Jurkat, Clone E6-1 (cell line): ENCODE measurements around the gene BANF2.
"Not testable (repeated sequence)": the region's sequence is repeated elsewhere in the genome, so short reads cannot be mapped to it uniquely, and the experiment has no call there.

Source experiments
- DNase-seq: peaks from one replicate; pipeline ENCODE4 v3.0.0-alpha.2; 2011; ENCODE audit warnings: low read depth, low spot score
- H3K4me3 ChIP-seq: 2 replicates; pipeline ENCODE4 v1.5.1; 2011; ENCODE audit warnings: mild to moderate bottlenecking, low read length, control low read depth, moderate library complexity

The BANF2 gene

DNA sequence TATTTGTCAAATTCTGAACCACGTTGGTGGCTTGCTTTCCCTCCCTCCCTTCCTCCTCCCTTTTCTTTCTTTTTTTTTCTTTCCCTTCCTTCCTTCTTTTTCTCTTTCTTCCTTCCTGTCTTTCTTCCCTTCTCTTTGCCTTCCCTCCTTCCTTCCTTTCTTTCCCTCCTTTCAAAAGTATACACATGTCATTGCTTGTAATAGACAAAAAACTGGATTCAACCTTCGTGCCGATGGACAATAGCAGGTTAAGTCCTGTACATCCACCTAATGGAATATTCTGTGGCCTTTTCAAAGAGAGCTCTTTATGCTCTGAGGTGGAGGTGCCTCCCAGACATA is 72.2 kb downstream of the BANF2 start:
- DNase-seq = no peak
- no peak overlapping the region for H3K4me3 ChIP-seq

DNA sequence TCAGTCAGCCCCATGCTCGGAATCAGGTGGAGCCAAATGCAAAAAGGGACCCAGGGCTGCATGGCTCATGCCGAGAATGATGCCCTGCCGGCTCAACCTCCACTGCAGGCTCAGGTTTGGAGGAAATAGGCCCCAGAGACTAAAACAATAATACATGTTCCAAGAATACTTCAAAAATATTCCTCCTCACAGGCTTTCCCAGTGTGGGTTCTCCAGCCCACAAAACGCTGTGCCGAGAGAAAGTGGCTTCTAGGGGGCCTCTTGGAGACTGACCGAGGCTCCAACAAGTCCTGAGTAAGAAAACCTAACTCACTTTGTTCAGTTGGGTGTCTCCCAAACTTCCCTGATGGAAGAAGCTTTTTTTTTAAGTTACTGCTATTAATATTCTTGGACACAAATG is 73.9 kb downstream of the BANF2 start:
- no peak for DNase-seq

DNA sequence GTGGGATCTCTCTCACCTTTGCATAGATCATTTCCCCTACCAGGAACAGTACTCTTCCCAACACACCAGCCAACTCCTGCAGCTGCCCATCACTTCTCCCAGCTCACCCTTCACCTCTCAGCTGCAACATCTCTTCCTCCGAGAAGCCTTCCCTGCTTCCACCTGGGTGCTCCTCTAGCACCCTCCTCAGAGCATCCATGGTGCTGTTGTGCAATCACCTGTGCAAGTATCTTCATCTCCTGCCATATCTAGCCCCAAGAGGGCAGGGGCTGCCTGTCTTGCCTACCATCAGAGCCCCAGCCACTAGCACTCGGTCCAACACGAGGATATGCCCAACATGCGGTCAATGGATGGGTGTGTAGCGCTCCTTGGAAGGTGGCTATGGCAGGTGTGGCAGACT is 75.8 kb downstream of the BANF2 start:
- H3K4me3 ChIP-seq = no peak overlapping the region
- DNase-seq = no peak

More for the DNA sequence above, 73.9 kb downstream of the BANF2 start:
- H3K4me3 ChIP-seq = no peak overlapping the region

DNA sequence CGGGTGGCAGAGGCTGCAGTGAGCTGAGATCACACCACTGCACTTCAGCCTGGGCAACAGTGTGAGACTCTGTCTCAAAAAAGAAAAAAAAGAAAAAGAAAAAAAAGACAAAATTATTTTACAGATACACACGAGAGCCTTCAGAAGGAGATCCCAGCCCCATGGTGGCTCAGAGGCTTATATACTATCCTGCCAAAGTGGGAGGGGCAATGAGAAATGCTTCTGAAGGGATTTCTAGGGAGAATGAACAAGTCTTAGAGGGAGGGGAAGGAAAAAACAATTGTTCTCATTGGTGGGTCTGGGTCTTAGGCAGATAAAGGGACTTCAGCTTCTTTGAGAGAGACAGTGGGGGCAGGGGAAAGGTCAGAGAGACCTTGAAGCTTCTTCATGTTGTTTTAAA is 76.8 kb downstream of the BANF2 start:
- DNase-seq = no peak

DNA sequence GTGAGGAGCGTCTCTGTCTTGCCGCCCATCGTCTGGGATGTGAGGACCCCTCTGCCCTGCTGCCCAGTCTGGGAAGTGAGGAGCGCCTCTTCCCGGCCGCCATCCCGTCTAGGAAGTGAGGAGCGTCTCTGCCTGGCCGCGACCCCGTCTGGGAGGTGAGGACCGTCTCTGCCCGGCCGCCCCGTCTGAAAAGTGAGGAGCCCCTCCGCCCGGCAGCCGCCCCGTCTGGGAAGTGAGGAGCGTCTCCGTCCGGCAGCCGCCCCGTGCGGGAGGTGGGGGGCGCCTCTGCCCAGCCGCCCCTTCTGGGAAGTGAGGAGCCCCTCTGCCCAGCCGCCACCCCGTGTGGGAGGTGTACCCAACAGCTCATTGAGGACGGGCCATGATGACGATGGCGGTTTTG is 79.2 kb downstream of the BANF2 start:
- H3K4me3 ChIP-seq, DNase-seq: not testable (repeated sequence)

More for the DNA sequence above, 76.8 kb downstream of the BANF2 start:
- no peak overlapping the region for H3K4me3 ChIP-seq

DNA sequence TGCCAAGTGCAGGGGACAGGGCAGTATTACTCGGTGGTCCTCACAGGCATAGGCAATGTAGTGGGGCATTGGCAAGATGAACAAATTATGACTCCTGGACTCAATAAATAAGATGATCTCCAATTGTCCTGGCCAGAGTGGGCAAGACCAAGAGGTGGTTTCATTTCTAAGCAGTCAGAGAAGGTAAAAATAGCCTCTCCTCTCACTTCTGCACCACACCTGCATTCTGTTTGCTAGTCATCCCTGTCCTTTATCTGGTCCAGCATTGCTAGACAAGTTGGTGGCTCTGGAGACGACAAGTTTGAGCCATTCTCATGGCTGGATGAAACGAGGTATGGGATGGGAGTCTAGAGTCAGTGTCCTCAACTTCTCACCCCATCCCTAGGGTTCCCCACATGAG is 83.0 kb downstream of the BANF2 start:
- no peak overlapping the region for H3K4me3 ChIP-seq
- no peak for DNase-seq

DNA sequence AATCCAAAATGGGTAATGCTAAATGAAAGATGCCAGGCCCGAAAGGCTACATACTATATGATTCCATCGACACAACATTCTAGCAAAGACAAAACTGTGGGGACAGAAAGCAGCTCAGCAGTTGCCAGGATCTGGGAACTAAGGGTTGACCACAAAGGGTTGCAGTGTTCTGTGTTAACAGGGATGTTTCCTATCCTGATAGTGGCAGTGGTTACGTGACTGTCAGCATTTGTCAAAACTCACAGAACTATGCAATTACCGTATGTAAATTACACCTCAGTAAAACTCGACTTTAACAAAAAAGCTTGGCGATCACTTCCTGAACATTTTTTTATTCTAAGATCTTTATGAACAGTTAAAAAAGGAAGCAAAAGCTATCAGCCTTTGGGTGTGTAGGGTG is 83.9 kb downstream of the BANF2 start:
- DNase-seq = no peak
- no peak overlapping the region for H3K4me3 ChIP-seq

DNA sequence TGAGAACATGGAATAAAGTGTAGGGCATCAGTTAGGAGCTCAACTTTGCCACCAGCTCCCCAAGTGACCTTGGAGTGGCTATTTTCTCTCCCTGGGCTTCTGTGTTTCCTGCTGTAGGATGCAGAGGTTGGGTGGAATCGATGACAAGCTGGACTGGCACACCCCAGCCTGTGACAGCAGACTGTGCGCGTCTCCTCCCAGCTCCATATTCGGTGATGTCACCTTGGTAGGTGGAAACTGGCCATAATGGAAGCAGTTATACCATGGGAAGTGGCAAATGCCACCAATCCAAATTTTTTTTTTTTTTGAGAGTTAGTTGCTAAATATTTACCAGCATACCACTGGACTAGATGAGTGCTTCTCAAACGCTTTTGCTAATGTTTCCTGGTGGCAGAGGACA is 85.2 kb downstream of the BANF2 start:
- no peak for DNase-seq

More for the DNA sequence above, 85.2 kb downstream of the BANF2 start:
- H3K4me3 ChIP-seq = no peak overlapping the region
